IPS-18a (cell line): ENCODE results near the gene VIPAS39.
A peak's percentile ranks its signal among the peaks of the same experiment; 100 is the strongest.

Experiments
- H3K27ac ChIP-seq: one replicate; pipeline ENCODE4 v1.5.1; 2013; ENCODE audit warnings: low read length
- H3K27me3 ChIP-seq: one replicate; pipeline ENCODE4 v1.6.1; 2013; ENCODE audit warnings: mild to moderate bottlenecking, low read length; ENCODE audit not compliant: control insufficient read depth, insufficient read depth
- H3K36me3 ChIP-seq: one replicate; pipeline ENCODE4 v1.6.1; 2013; ENCODE audit warnings: low read depth, low read length; ENCODE audit not compliant: control insufficient read depth
- H3K4me1 ChIP-seq: one replicate; pipeline ENCODE4 v1.6.1; 2013; ENCODE audit warnings: low read depth, low read length; ENCODE audit not compliant: control insufficient read depth
- H3K4me3 ChIP-seq: one replicate; pipeline ENCODE4 v1.5.1; 2013; ENCODE audit warnings: low read length
- H3K9ac ChIP-seq: one replicate; pipeline ENCODE4 v1.6.1; 2013; ENCODE audit warnings: mild to moderate bottlenecking, low read length, moderate library complexity
- H3K9me3 ChIP-seq: one replicate; pipeline ENCODE4 v1.6.1; 2013; ENCODE audit warnings: low read depth, low read length; ENCODE audit not compliant: control insufficient read depth

VIPAS39 gene

GRCh38 chr14:77457522-77458248 lies at the start of gene VIPAS39, which contains the start of gene AHSA1:
Gene VIPAS39, minus strand, starts transcription at chr14:77457601. Its CDS starts 3,499 bp downstream, at chr14:77454102.
Gene AHSA1, plus strand, starts transcription at chr14:77458093. Its CDS starts 97 bp downstream, at chr14:77458190.
- Histone ChIP-seq H3K9me3 (no peaks in the 10 kb centered on the region), H3K36me3 (peaks cover 33% of the 10 kb centered on the region), H3K27ac (peak within 1 kb of the TSS; percentile 99), H3K27me3 (no peaks in the 10 kb centered on the region), H3K4me3 (peak within 1 kb of the TSS; percentile 99), H3K4me1 (no peaks in the 10 kb centered on the region), H3K9ac (peak within 1 kb of the TSS; percentile 97)

DNA sequence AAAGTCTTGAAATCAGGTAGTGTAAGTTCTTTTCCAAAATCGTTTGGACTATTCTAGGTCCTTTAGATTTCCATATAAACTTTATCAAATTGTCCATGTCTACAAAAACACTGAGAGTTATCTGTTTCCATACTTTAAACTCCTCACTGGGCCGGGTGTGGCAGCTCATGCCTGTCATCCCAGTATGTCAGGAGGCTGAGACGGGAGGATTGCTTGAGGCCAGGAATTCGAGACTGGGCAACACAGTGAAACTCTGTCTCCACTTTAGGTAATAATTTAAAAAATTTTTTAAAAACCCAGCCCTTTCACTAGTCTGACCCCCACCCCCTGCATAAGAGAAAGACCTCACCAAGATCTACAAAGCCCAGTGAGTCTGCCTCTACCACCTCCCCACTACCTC lies 47.6 kb upstream of the VIPAS39 start:
- Histone ChIP-seq H3K4me1 (no peaks in the 10 kb centered on the region), H3K9me3 (no peaks in the 10 kb centered on the region), H3K4me3 (no peak overlapping the region), H3K27ac (no peak overlapping the region), H3K27me3 (peaks cover 9% of the 10 kb centered on the region), H3K9ac (no peak overlapping the region), H3K36me3 (no peaks in the 10 kb centered on the region)

DNA sequence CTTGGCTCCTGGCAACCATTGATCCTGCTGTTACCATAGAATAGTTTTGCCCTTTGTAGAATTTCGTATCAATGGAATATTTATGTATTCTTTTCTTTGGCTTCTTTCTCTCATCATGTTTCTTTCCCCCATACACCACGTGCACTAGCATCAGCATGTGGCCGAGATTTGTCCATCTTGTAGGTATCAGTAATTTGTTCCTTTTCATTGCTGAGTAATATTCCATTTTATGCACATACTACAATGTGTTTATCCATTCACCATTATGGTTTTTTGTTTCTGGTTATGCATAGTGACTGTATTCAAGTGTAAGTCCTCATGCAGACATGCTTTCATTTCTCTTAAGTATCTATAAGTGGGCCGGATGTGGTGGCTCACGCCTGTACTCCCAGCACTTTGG lies 45.7 kb upstream of the VIPAS39 start:
- no peaks in the 10 kb centered on the region for H3K36me3 ChIP-seq
- H3K4me3 ChIP-seq: no peak overlapping the region
- H3K9ac ChIP-seq: no peak overlapping the region
- H3K27ac ChIP-seq: no peak overlapping the region
- H3K4me1 ChIP-seq: no peaks in the 10 kb centered on the region
- no peaks in the 10 kb centered on the region for H3K9me3 ChIP-seq
- peaks cover 28% of the 10 kb centered on the region for H3K27me3 ChIP-seq

GRCh38 chr14:77502109-77502782 lies 44.8 kb upstream of the VIPAS39 start:
- Histone ChIP-seq H3K9me3 (no peaks in the 10 kb centered on the region), H3K9ac (no peak overlapping the region), H3K36me3 (no peaks in the 10 kb centered on the region), H3K27me3 (peaks cover 37% of the 10 kb centered on the region), H3K4me1 (no peaks in the 10 kb centered on the region), H3K27ac (no peak overlapping the region), H3K4me3 (no peak overlapping the region)

GRCh38 chr14:77498984-77499527 lies 41.7 kb upstream of the VIPAS39 start:
- peak overlapping the region; percentile 56 for H3K4me3 ChIP-seq
- H3K36me3 ChIP-seq: no peaks in the 10 kb centered on the region
- H3K4me1 ChIP-seq: no peaks in the 10 kb centered on the region
- peaks cover 43% of the 10 kb centered on the region for H3K27me3 ChIP-seq
- no peak overlapping the region for H3K27ac ChIP-seq
- no peak overlapping the region for H3K9ac ChIP-seq
- H3K9me3 ChIP-seq: no peaks in the 10 kb centered on the region

DNA sequence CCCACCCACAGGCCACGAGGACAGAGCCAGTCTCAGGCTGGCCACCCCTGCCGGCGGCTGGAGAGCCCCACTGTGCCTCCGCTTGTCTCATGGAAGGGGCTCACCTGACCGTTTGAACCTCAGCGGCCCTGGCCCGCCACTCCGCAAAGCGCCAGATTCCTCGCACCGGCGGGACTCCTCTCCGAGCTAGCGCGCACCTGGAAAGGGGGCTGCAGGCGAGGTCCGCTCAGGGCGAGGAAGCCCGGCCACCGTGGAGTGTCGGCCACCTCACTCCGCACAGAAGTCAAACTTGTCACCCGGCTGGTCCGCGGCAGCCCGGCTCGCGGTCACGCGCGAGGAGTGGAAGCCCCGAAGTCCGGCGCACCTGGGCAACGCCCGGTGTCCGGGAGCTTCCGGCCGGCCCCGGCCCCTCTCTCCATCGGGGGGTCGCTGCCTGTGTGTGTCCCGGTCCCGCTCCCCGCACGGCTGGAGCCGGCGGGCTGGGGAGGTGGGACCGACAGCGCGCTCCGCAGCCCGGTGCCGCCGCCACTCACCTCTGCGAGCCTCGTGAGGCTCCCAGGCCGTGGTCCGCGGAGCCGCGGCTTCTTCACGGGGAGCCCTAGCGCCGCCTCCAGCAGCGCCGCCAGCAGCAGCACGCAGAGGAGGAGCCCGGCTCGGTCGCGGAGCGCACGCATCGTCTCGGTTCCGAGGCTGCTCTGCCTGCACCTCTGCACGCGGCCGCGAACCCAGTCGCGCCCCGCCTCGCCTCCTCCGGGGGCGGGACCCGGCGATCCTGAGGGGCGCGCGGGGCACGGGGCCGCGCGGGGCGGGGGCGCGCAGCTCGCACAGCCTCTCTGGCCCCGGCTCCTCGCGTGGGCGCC lies 40.9 kb upstream of the VIPAS39 start, which contains the start of gene ISM2:
ISM2 (minus strand) TSS at position 697 of the 860 bp plus-strand sequence; CDS start at position 674, 23 bp downstream.
- no peak within 1 kb of the TSS for H3K9ac ChIP-seq
- H3K27me3 ChIP-seq: peaks cover 43% of the 10 kb centered on the region
- H3K4me1 ChIP-seq: no peaks in the 10 kb centered on the region
- H3K27ac ChIP-seq: no peak within 1 kb of the TSS
- peak within 1 kb of the TSS; percentile 56 for H3K4me3 ChIP-seq
- no peaks in the 10 kb centered on the region for H3K9me3 ChIP-seq
- H3K36me3 ChIP-seq: no peaks in the 10 kb centered on the region

GRCh38 chr14:77495334-77495733 lies 37.9 kb upstream of the VIPAS39 start:
- no peak overlapping the region for H3K9ac ChIP-seq
- H3K4me3 ChIP-seq: no peak overlapping the region
- no peaks in the 10 kb centered on the region for H3K36me3 ChIP-seq
- H3K4me1 ChIP-seq: no peaks in the 10 kb centered on the region
- H3K27me3 ChIP-seq: peaks cover 37% of the 10 kb centered on the region
- H3K27ac ChIP-seq: no peak overlapping the region
- H3K9me3 ChIP-seq: no peaks in the 10 kb centered on the region

- no peak overlapping the region for H3K9ac ChIP-seq
- H3K27me3 ChIP-seq: no peaks in the 10 kb centered on the region
- no peaks in the 10 kb centered on the region for H3K36me3 ChIP-seq
- H3K27ac ChIP-seq: no peak overlapping the region
- no peaks in the 10 kb centered on the region for H3K4me1 ChIP-seq
- no peak overlapping the region for H3K4me3 ChIP-seq
- no peaks in the 10 kb centered on the region for H3K9me3 ChIP-seq
Observed at GRCh38 chr14:77491056-77491455, 33.7 kb upstream of the VIPAS39 start.

DNA sequence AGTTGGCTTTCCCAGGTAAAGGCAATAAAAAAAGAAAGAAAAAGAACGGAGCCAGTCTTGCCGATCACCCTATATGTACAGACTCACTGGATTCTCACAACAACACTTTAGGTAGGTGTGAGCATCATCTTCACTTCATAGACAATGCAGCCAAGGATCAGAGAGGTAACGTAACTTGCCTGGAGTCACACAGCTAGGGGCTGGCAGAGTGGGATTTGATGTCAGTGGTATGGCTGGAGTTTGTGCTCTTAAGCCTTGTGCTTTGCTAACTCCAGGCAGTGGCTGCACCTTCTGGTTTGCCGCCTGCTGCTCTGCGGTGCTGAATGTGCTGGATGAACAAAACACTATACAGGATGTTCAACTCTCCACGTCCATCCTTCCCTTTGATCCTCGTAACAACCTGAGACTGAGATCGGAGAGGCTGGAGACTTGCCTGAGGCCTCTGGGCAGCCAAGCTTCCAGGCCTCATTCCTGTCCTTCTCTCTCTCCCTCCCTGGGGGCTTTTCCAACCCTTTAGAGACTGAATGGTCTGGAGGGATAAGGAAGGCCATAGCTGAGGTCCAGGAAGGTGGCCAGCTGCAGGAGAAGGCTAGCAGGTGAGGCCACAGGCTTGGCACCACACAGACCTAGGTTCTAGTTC lies 33.1 kb upstream of the VIPAS39 start:
- no peak overlapping the region for H3K4me3 ChIP-seq
- H3K36me3 ChIP-seq: no peaks in the 10 kb centered on the region
- no peak overlapping the region for H3K9ac ChIP-seq
- H3K27ac ChIP-seq: no peak overlapping the region
- no peaks in the 10 kb centered on the region for H3K27me3 ChIP-seq
- H3K9me3 ChIP-seq: no peaks in the 10 kb centered on the region
- H3K4me1 ChIP-seq: no peaks in the 10 kb centered on the region

DNA sequence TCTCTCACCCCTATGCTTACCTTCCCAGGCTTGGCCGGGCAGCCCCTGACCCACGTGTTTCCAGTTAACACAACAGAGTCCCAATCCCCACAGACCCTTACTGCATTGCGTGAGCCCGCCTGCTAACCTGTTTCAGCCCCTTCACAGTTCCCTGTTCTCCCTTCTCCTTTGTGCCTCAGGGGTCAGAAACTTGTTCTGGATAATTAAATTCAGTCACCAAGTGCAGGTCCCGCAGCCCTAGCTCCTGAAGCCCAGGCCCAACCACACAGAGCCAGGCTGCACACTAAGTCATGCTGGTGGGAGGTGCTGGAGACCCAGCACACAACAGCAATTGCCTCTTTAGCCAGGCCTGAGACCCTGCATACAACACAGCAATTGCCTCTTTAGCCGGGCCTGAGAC lies 31.6 kb upstream of the VIPAS39 start:
- no peak overlapping the region for H3K9ac ChIP-seq
- H3K27ac ChIP-seq: no peak overlapping the region
- no peak overlapping the region for H3K4me3 ChIP-seq
- no peaks in the 10 kb centered on the region for H3K4me1 ChIP-seq
- no peaks in the 10 kb centered on the region for H3K9me3 ChIP-seq
- H3K36me3 ChIP-seq: no peaks in the 10 kb centered on the region
- H3K27me3 ChIP-seq: no peaks in the 10 kb centered on the region

GRCh38 chr14:77488558-77488957 lies 31.2 kb upstream of the VIPAS39 start:
- H3K36me3 ChIP-seq: no peaks in the 10 kb centered on the region
- no peaks in the 10 kb centered on the region for H3K4me1 ChIP-seq
- no peaks in the 10 kb centered on the region for H3K27me3 ChIP-seq
- no peak overlapping the region for H3K4me3 ChIP-seq
- no peak overlapping the region for H3K9ac ChIP-seq
- no peaks in the 10 kb centered on the region for H3K9me3 ChIP-seq
- H3K27ac ChIP-seq: no peak overlapping the region
